IMR-90 (cell line): ENCODE measurements around the gene YJU2.

ENCODE experiments used
- CEBPB ChIP-seq: IDR thresholded peaks from 2 replicates; pipeline ENCODE4 v1.6.1; 2012; ENCODE audit warnings: low read depth, low read length, improper control_type of control experiment
- MXI1 ChIP-seq: IDR thresholded peaks from 2 replicates; pipeline ENCODE4 v1.6.1; 2012; ENCODE audit warnings: low read depth, mild to moderate bottlenecking, low read length, moderate library complexity, borderline replicate concordance
- POLR2A ChIP-seq: IDR thresholded peaks from 2 replicates; pipeline ENCODE4 v1.6.1; 2012; ENCODE audit warnings: mild to moderate bottlenecking, low read depth, low read length
- RCOR1 ChIP-seq: IDR thresholded peaks from 2 replicates; pipeline ENCODE4 v1.6.1; 2012; ENCODE audit warnings: mild to moderate bottlenecking, low read length, improper control_type of control experiment; ENCODE audit not compliant: insufficient replicate concordance
- RFX5 ChIP-seq: IDR thresholded peaks from 2 replicates; pipeline ENCODE4 v1.8.0; 2012; ENCODE audit warnings: low read depth, mild to moderate bottlenecking, low read length, moderate library complexity
- TF ChIP-seq, protein P1 (sequence below): conservative IDR thresholded peaks from 2 replicates; pipeline ENCODE4 v1.5.1; 2012; ENCODE audit warnings: mild to moderate bottlenecking, low read depth, low read length, improper control_type of control experiment
- TF ChIP-seq, protein P2 (sequence below): fragments of 150-350 bp; IDR thresholded peaks from 2 replicates; pipeline ENCODE4 v1.6.1; 2016; ENCODE audit warnings: low read depth, mild to moderate bottlenecking, low read length, moderate library complexity, borderline replicate concordance

DNA sequence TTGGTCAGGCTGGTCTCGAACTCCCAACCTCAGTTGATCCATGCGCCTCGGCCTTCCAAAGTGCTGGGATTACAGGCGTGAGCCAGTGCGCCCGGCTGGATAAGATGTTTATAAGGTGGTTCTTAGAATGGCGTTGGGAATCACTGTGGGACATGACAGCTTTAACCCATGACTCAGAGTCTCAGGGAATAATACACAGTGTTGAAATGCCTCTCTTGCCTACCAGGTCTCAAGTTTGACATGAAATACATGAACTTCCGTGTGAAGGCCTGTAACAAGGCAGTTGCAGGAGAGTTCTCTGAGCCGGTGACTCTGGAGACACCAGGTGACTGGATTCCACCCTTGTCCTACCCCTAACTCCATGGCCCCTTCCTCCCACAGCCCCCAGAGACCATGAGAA lies 70.1 kb downstream of the YJU2 start:
- TF ChIP-seq MXI1 (no peak), RFX5 (no peak), CEBPB (no peak), RCOR1 (no peak), POLR2A (no peak)
- TF ChIP-seq, protein P1, sequence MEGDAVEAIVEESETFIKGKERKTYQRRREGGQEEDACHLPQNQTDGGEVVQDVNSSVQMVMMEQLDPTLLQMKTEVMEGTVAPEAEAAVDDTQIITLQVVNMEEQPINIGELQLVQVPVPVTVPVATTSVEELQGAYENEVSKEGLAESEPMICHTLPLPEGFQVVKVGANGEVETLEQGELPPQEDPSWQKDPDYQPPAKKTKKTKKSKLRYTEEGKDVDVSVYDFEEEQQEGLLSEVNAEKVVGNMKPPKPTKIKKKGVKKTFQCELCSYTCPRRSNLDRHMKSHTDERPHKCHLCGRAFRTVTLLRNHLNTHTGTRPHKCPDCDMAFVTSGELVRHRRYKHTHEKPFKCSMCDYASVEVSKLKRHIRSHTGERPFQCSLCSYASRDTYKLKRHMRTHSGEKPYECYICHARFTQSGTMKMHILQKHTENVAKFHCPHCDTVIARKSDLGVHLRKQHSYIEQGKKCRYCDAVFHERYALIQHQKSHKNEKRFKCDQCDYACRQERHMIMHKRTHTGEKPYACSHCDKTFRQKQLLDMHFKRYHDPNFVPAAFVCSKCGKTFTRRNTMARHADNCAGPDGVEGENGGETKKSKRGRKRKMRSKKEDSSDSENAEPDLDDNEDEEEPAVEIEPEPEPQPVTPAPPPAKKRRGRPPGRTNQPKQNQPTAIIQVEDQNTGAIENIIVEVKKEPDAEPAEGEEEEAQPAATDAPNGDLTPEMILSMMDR: no peak
- TF ChIP-seq, protein P2, sequence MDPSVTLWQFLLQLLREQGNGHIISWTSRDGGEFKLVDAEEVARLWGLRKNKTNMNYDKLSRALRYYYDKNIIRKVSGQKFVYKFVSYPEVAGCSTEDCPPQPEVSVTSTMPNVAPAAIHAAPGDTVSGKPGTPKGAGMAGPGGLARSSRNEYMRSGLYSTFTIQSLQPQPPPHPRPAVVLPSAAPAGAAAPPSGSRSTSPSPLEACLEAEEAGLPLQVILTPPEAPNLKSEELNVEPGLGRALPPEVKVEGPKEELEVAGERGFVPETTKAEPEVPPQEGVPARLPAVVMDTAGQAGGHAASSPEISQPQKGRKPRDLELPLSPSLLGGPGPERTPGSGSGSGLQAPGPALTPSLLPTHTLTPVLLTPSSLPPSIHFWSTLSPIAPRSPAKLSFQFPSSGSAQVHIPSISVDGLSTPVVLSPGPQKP: no peak
